Calu3 (cell line): ENCODE results near the gene LIMCH1. TPM values are rescaled to one million over a fixed set of nuclear protein-coding genes. Genes with fewer than 3 reads are reported as not detected.

ENCODE experiments used
- BruUV-seq: library from RNA; stranded (reverse); fragments of 400-500 nt; replicated peaks from 2 replicates; lab custom pipeline; 2021; lab: Mats Ljungman, UMichigan
- CTCF ChIA-PET: fragments of 300-600 bp; sonication (Branson Sonifier 250); formaldehyde crosslinking; loops from one replicate; lab custom pipeline; 2022; ENCODE audit warnings: antibody characterized with exemption; lab: Charles Lee
- DNase-seq: peaks from one replicate; pipeline ENCODE4 v3.0.0; 2022
- H3K27ac Mint-ChIP-seq: one replicate; pipeline ENCODE4 v1.8.0; 2022; ENCODE audit warnings: mixed read lengths; ENCODE audit not compliant: unreplicated experiment
- H3K27me3 Mint-ChIP-seq: one replicate; pipeline ENCODE4 v1.8.0; 2022; ENCODE audit warnings: mixed read lengths; ENCODE audit not compliant: unreplicated experiment
- H3K36me3 Mint-ChIP-seq: one replicate; pipeline ENCODE4 v1.8.0; 2022; ENCODE audit warnings: mild to moderate bottlenecking, moderate library complexity, mixed read lengths; ENCODE audit not compliant: insufficient read depth, unreplicated experiment
- H3K4me1 Mint-ChIP-seq: one replicate; pipeline ENCODE4 v1.8.0; 2022; ENCODE audit warnings: mild to moderate bottlenecking, low read depth, mixed read lengths; ENCODE audit not compliant: unreplicated experiment
- H3K4me3 Mint-ChIP-seq: one replicate; pipeline ENCODE4 v1.8.0; 2022; ENCODE audit warnings: mild to moderate bottlenecking, low read depth, moderate library complexity, mixed read lengths; ENCODE audit not compliant: unreplicated experiment
- H3K9me3 Mint-ChIP-seq: one replicate; pipeline ENCODE4 v1.8.0; 2022; ENCODE audit warnings: low read depth, mixed read lengths; ENCODE audit not compliant: unreplicated experiment
- CTCF ChIP-seq: fragments of 200-600 bp; IDR thresholded peaks from one replicate; pipeline ENCODE4 v1.8.0; 2022; ENCODE audit warnings: antibody characterized with exemption; ENCODE audit not compliant: unreplicated experiment
- intact Hi-C: fragments of 100-400 bp; cut with micrococcal nuclease; formaldehyde crosslinking; loops from one replicate; pipeline ENCODE4 v1.10.0; 2022; ENCODE audit not compliant: unreplicated experiment
- total RNA-seq: library from RNA; stranded (reverse); gene quantifications from 2 replicates; pipeline ENCODE4 v1.2.3, GENCODE V29; 2022

Gene LIMCH1
- total RNA-seq, 1 experiment from 2014 or later: 78.7 TPM

- CTCF ChIA-PET: interaction anchor here (1.7 kb wide), 1 partner anchor 12 kb away, joined by 4 read pairs; no protein-coding TSS in a partner anchor
- no peak for TF ChIP-seq CTCF
- intact Hi-C loops: no loop called here
- Mint-ChIP-seq H3K9me3 (no peaks in the 10 kb centered on the region), H3K4me3 (no peak overlapping the region), H3K4me1 (peaks cover 40% of the 10 kb centered on the region), H3K27ac (peak overlapping the region; percentile 72), H3K36me3 (no peaks in the 10 kb centered on the region), H3K27me3 (no peaks in the 10 kb centered on the region)
- no TSS peak for BruUV-seq
- no peak for DNase-seq
Observed at GRCh38 chr4:41599192-41599786, 61.3 kb downstream of the LIMCH1 start.

- H3K27me3 Mint-ChIP-seq: no peaks in the 10 kb centered on the region
- H3K27ac Mint-ChIP-seq: peak overlapping the region; percentile 72
- H3K9me3 Mint-ChIP-seq: no peaks in the 10 kb centered on the region
- peak overlapping the region; percentile 0 for H3K4me3 Mint-ChIP-seq
- peaks cover 31% of the 10 kb centered on the region for H3K4me1 Mint-ChIP-seq
- CTCF ChIA-PET: interaction anchor here (1.7 kb wide), 1 partner anchor 11 kb away, joined by 4 read pairs; no protein-coding TSS in a partner anchor
- no peak for TF ChIP-seq CTCF
- intact Hi-C loops: no loop called here
- peak; percentile 24 for DNase-seq
- BruUV-seq: no TSS peak
- H3K36me3 Mint-ChIP-seq: no peaks in the 10 kb centered on the region
Observed at GRCh38 chr4:41600243-41600912, 62.4 kb downstream of the LIMCH1 start.

GRCh38 chr4:41601025-41601424 lies 63.1 kb downstream of the LIMCH1 start:
- Mint-ChIP-seq H3K4me1 (peaks cover 31% of the 10 kb centered on the region), H3K36me3 (no peaks in the 10 kb centered on the region), H3K27me3 (no peaks in the 10 kb centered on the region), H3K9me3 (no peaks in the 10 kb centered on the region), H3K4me3 (peak overlapping the region; percentile 0), H3K27ac (peak overlapping the region; percentile 72)
- no TSS peak for BruUV-seq
- CTCF ChIA-PET: no interaction called here
- no peak for DNase-seq
- TF ChIP-seq CTCF: no peak
- intact Hi-C loops: no loop called here

- no peak overlapping the region for H3K4me3 Mint-ChIP-seq
- H3K9me3 Mint-ChIP-seq: no peaks in the 10 kb centered on the region
- H3K27ac Mint-ChIP-seq: no peak overlapping the region
- no TSS peak for BruUV-seq
- intact Hi-C loops: no loop called here
- no peaks in the 10 kb centered on the region for H3K36me3 Mint-ChIP-seq
- H3K27me3 Mint-ChIP-seq: no peaks in the 10 kb centered on the region
- no peak for DNase-seq
- CTCF ChIA-PET: no interaction called here
- H3K4me1 Mint-ChIP-seq: peaks cover 31% of the 10 kb centered on the region
- TF ChIP-seq CTCF: no peak
Observed at GRCh38 chr4:41602113-41602512, 64.2 kb downstream of the LIMCH1 start.
